OCI-LY1 (cell line): ENCODE data around the gene LASP1NB.

Experiments
- H2AFZ ChIP-seq: fragments of 200-600 bp; sonication (generic), shearing (Covaris generic); 2 replicates; pipeline ENCODE4 v1.6.0; 2014; ENCODE audit warnings: antibody characterized with exemption, mild to moderate bottlenecking, low read length
- H3F3A ChIP-seq: fragments of 200-600 bp; sonication (generic), shearing (Covaris generic); 2 replicates; pipeline ENCODE4 v1.6.0; 2014; ENCODE audit warnings: mild to moderate bottlenecking, antibody characterized with exemption, low read length, moderate library complexity; ENCODE audit not compliant: insufficient read depth
- H3K27ac ChIP-seq: fragments of 200-600 bp; sonication (generic); 2 replicates; pipeline ENCODE4 v1.5.1; 2014; ENCODE audit warnings: low read length, mixed run types, mild to moderate bottlenecking, low read depth; ENCODE audit not compliant: poor library complexity, severe bottlenecking
- H3K27me3 ChIP-seq: fragments of 200-600 bp; sonication (generic); 2 replicates; pipeline ENCODE4 v1.6.0; 2014; ENCODE audit warnings: antibody characterized with exemption, mild to moderate bottlenecking, low read length, moderate library complexity; ENCODE audit not compliant: insufficient read depth
- H3K36me3 ChIP-seq: fragments of 200-600 bp; sonication (generic); 2 replicates; pipeline ENCODE4 v1.6.1; 2014; ENCODE audit warnings: mild to moderate bottlenecking, antibody characterized with exemption, low read length, moderate library complexity, mixed read lengths; ENCODE audit not compliant: insufficient read depth
- H3K4me1 ChIP-seq: fragments of 200-600 bp; sonication (generic); 2 replicates; pipeline ENCODE4 v1.5.1; 2014; ENCODE audit warnings: mild to moderate bottlenecking, low read length, moderate library complexity; ENCODE audit not compliant: insufficient read depth, severe bottlenecking
- H3K4me2 ChIP-seq: fragments of 200-600 bp; sonication (generic), shearing (Covaris generic); 2 replicates; pipeline ENCODE4 v1.6.1; 2014; ENCODE audit warnings: low read length
- H3K4me3 ChIP-seq: fragments of 200-600 bp; sonication (generic); 2 replicates; pipeline ENCODE4 v1.5.1; 2014; ENCODE audit warnings: low read length, low read depth, mild to moderate bottlenecking, mixed read lengths; ENCODE audit not compliant: poor library complexity, severe bottlenecking
- H3K79me2 ChIP-seq: fragments of 200-600 bp; shearing (Covaris generic); 2 replicates; pipeline ENCODE4 v1.6.1; 2016; ENCODE audit warnings: mixed run types, low read length, mixed read lengths; ENCODE audit not compliant: insufficient read depth
- H3K9ac ChIP-seq: fragments of 200-600 bp; sonication (generic), shearing (Covaris generic); 2 replicates; pipeline ENCODE4 v1.6.1; 2014; ENCODE audit warnings: mild to moderate bottlenecking, low read length, mixed read lengths
- H3K9me2 ChIP-seq: fragments of 200-600 bp; sonication (generic), shearing (Covaris generic); 2 replicates; pipeline ENCODE4 v1.6.1; 2014; ENCODE audit warnings: low read depth, mild to moderate bottlenecking, low read length, mixed read lengths
- H3K9me3 ChIP-seq: fragments of 200-600 bp; shearing (Covaris generic); 2 replicates; pipeline ENCODE4 v1.6.1; 2014; ENCODE audit warnings: low read length, mixed read lengths
- H4K20me1 ChIP-seq: fragments of 200-600 bp; sonication (generic), shearing (Covaris generic); 2 replicates; pipeline ENCODE4 v1.6.0; 2016; ENCODE audit warnings: mild to moderate bottlenecking, low read length; ENCODE audit not compliant: insufficient read depth
- EZH2 ChIP-seq: fragments of 200-600 bp; sonication (generic), shearing (Covaris generic); IDR thresholded peaks from 2 replicates; pipeline ENCODE4 v1.8.0; 2017; ENCODE audit warnings: borderline replicate concordance, mixed run types, mild to moderate bottlenecking, antibody characterized with exemption, low read length, moderate library complexity, mixed read lengths
- TF ChIP-seq, protein P1 (sequence below): fragments of 200-600 bp; sonication (generic), shearing (Covaris generic); IDR thresholded peaks from 2 replicates; pipeline ENCODE4 v1.5.1; 2017; ENCODE audit warnings: mild to moderate bottlenecking, antibody characterized with exemption, low read length, moderate library complexity, mixed read lengths

Gene LASP1NB

DNA sequence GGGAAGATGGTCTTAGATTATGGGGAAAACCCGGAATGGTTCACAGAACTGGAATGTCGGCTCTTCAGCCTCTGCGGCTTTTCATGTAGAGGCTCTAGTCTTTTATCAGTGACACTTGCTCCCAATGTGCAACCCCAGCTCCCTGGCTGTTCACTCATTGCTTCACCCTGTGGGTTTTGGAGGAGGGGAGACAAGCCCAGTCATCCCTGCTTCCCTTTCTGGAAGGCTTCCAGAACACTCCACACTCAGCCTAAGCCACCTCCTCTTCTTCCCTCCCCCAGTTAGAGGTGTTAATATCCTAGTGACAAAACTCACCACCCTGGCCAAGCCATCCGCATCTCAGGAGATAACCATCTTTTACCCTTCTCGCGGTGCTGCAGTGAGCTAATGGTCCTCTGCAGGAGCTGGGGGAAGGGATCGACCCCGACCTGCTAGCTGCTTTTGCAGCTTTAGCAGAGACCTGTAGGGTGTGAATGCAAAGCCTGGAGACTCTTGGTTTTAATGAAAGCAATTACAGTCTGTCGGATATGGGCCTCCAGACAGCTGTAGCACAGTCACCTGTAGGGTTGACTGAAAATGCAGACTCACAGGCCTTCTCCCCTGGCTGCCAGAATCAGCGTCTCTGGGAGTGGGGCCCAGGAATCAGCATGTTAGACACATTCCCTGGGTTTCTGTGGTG is 24.3 kb upstream of the LASP1NB start:
- H3K36me3 ChIP-seq = peaks cover 56% of the 10 kb centered on the region
- no peaks in the 10 kb centered on the region for H3K79me2 ChIP-seq
- no peak overlapping the region for H3K27ac ChIP-seq
- no peaks in the 10 kb centered on the region for H3K27me3 ChIP-seq
- no peaks in the 10 kb centered on the region for H3K9me3 ChIP-seq
- H2AFZ ChIP-seq = no peak overlapping the region
- H3F3A ChIP-seq = no peaks in the 10 kb centered on the region
- no peaks in the 10 kb centered on the region for H4K20me1 ChIP-seq
- H3K9me2 ChIP-seq = no peaks in the 10 kb centered on the region
- TF ChIP-seq, protein P1, sequence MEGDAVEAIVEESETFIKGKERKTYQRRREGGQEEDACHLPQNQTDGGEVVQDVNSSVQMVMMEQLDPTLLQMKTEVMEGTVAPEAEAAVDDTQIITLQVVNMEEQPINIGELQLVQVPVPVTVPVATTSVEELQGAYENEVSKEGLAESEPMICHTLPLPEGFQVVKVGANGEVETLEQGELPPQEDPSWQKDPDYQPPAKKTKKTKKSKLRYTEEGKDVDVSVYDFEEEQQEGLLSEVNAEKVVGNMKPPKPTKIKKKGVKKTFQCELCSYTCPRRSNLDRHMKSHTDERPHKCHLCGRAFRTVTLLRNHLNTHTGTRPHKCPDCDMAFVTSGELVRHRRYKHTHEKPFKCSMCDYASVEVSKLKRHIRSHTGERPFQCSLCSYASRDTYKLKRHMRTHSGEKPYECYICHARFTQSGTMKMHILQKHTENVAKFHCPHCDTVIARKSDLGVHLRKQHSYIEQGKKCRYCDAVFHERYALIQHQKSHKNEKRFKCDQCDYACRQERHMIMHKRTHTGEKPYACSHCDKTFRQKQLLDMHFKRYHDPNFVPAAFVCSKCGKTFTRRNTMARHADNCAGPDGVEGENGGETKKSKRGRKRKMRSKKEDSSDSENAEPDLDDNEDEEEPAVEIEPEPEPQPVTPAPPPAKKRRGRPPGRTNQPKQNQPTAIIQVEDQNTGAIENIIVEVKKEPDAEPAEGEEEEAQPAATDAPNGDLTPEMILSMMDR = no peak
- TF ChIP-seq EZH2 = no peak
- H3K4me1 ChIP-seq = peaks cover 37% of the 10 kb centered on the region
- H3K4me2 ChIP-seq = no peak overlapping the region
- no peak overlapping the region for H3K4me3 ChIP-seq
- H3K9ac ChIP-seq = no peak overlapping the region

GRCh38 chr17:38903404-38903803 is 22.0 kb upstream of the LASP1NB start:
- no peak overlapping the region for H2AFZ ChIP-seq
- H3K9ac ChIP-seq = no peak overlapping the region
- H3K4me2 ChIP-seq = no peak overlapping the region
- no peaks in the 10 kb centered on the region for H3K79me2 ChIP-seq
- no peak overlapping the region for H3K27ac ChIP-seq
- H3K9me2 ChIP-seq = no peaks in the 10 kb centered on the region
- H4K20me1 ChIP-seq = no peaks in the 10 kb centered on the region
- peaks cover 44% of the 10 kb centered on the region for H3K4me1 ChIP-seq
- TF ChIP-seq, protein P1 = no peak
- TF ChIP-seq EZH2 = no peak
- no peaks in the 10 kb centered on the region for H3K9me3 ChIP-seq
- peaks cover 39% of the 10 kb centered on the region for H3K36me3 ChIP-seq
- H3F3A ChIP-seq = no peaks in the 10 kb centered on the region
- H3K27me3 ChIP-seq = no peaks in the 10 kb centered on the region
- no peak overlapping the region for H3K4me3 ChIP-seq

DNA sequence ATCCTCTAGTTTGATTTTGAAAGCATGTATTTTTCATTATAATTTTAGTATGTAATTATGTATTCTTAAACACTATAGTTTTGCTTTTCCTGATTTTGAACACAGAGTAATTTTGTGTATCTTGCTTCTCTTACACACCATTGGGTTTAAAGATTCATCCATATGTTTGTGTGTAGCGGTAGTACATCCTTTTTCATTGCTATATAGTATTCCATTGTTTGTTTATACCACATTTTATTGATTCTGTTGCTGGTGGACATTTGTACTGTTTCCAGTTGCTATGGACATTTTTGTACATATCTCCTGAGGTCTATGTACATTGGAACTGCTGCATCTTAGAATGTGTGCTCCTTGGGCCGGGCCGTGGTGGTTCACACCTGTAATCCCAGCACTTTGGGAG is 20.5 kb upstream of the LASP1NB start:
- no peak overlapping the region for H2AFZ ChIP-seq
- no peak overlapping the region for H3K4me3 ChIP-seq
- no peaks in the 10 kb centered on the region for H3K9me3 ChIP-seq
- peaks cover 33% of the 10 kb centered on the region for H3K36me3 ChIP-seq
- TF ChIP-seq EZH2 = no peak
- TF ChIP-seq, protein P1 = no peak
- no peaks in the 10 kb centered on the region for H3F3A ChIP-seq
- H3K9ac ChIP-seq = no peak overlapping the region
- no peaks in the 10 kb centered on the region for H3K27me3 ChIP-seq
- H4K20me1 ChIP-seq = no peaks in the 10 kb centered on the region
- no peaks in the 10 kb centered on the region for H3K9me2 ChIP-seq
- H3K4me1 ChIP-seq = peaks cover 40% of the 10 kb centered on the region
- H3K27ac ChIP-seq = no peak overlapping the region
- H3K79me2 ChIP-seq = no peaks in the 10 kb centered on the region
- no peak overlapping the region for H3K4me2 ChIP-seq
